ENCODE measurements around the gene GATA2.

DNA sequence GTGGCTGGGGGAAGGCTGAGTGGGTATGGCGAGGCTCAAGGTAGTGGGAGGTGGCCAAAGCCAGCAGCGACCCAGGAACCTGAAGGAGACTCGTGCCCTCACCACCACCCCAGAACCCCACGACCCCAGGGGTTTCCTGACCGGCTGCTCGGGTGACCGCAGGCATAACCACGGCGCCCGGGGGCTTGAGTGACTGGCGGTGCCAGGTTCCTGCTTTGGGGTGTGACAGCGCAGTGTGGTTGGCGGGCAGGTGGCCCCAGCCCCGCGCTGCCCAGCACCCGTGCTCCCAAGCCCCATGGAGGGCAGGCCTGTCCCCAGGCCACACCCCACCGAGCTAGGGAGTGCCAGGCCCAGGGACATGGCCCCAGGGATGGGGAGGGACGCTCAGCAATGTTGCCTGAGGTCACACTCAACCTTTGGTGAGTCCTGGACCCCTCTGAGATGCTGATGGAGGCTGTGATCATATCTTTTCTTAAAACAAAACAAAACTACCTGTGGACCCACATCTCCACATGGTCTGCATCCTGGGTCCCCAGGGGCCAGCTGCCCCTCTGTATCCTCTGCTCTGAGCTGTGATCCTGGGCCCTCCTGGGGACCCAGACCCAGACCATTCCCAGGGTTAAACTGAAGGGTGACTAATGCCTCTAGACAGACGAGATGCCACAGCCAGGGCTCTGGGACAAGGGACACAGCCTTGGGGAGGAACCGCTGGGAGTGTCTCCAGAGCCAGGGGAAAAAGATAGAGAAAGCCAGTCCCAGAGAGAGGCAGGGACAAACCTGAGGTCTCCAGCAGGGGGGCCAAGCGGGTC lies 39.3 kb downstream of the GATA2 start:
- TF ChIP-seq CTCF (IDR thresholded peaks at IDR 0.05): no peak
- no peak for TF ChIP-seq POLR2A (IDR thresholded peaks at IDR 0.05)

All from thyroid gland (tissue), 4 donors.